C1 segment of cervical spinal cord (tissue), 14 donors: ENCODE data around the gene USP7.
A peak's percentile ranks its signal among the peaks of the same experiment; 100 is the strongest.

Source experiments
- DNase-seq, 14 donors: peaks; one replicate each; lab custom pipeline; 2025; lab: John Stamatoyannopoulos, UW

The USP7 gene

GRCh38 chr16:8952281-8952751 lies 11.4 kb downstream of the USP7 start:
- DNase-seq, result no peak

GRCh38 chr16:8951447-8952280 lies 12.0 kb downstream of the USP7 start:
- no peak for DNase-seq

GRCh38 chr16:8950580-8951077 lies 13.1 kb downstream of the USP7 start:
- no peak for DNase-seq

- no peak for DNase-seq
Observed at GRCh38 chr16:8949536-8950418, 13.9 kb downstream of the USP7 start.

GRCh38 chr16:8948831-8949230 lies 14.9 kb downstream of the USP7 start:
- DNase-seq, result no peak

GRCh38 chr16:8948069-8948593 lies 15.6 kb downstream of the USP7 start:
- no peak for DNase-seq

GRCh38 chr16:8946544-8946943 lies 17.2 kb downstream of the USP7 start:
- DNase-seq, result no peak

- no peak for DNase-seq
Observed at GRCh38 chr16:8945626-8946296, 17.9 kb downstream of the USP7 start.

- DNase-seq, result no peak
Observed at GRCh38 chr16:8943966-8944759, 19.5 kb downstream of the USP7 start.

- DNase-seq, result no peak
Observed at GRCh38 chr16:8943001-8943763, 20.5 kb downstream of the USP7 start.

- no peak for DNase-seq
Observed at GRCh38 chr16:8941718-8942344, 21.9 kb downstream of the USP7 start.

DNA sequence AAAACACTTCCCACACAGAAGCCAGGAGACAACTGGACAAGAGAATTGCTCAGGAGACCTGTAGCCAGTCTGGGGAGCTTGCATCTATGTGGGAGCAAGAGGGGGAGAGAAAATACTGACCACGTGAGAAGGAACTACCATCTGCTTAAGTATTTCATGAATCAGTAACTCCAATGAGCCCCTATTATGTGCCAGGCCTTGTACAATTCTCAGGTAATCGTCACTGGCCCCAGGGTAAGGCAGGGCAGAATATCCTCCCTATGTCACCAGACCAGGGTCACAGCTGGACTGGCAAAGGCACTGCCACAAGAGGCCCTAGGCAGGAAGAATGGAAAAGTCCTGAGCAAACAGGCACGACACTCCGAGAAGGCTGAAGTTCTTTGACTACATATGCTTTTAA lies 25.9 kb downstream of the USP7 start:
- no peak for DNase-seq

DNA sequence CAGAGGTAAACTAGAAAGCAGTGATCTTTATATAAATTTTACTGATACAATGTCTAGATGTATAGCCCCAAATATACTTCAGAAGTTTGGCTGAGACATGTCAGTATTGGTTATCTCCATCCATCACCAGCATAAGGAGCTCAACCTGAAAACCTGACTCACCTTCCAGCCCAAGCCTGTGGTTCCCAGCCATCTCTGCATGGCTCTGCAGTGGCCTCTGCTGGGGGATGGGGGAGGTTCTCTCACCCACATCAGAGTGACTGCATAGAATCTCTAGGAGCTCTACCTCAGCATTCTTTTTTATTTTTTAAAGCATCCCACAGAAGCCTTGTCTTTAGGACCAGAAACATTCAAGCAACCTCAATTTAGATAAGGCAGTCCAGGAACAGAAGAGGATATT lies 27.3 kb downstream of the USP7 start:
- DNase-seq, result peak in 1 of 14 donors; percentile 40

- DNase-seq, result no peak
Observed at GRCh38 chr16:8935989-8936388, 27.7 kb downstream of the USP7 start.

DNA sequence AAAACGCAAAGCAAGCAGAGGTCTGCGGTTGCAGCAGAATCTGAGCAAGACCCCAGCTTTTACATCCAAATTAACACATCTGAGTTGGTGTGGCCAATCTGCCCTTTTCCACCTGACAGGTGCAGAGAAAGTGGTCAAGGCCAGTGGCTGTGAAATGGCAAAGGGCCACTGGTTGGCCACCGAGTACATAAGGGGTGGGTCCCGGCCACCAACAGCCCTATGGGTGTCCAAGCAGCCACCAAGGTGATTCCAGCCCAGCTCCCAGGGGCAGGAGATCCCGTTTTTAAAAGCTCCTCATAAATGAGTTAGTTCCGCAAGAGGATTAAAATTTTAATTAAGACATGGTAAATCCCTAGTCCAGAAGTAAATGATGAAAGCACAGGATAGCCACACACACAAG lies 29.1 kb downstream of the USP7 start:
- no peak for DNase-seq

GRCh38 chr16:8931859-8932258 lies 31.8 kb downstream of the USP7 start:
- DNase-seq, result no peak

DNA sequence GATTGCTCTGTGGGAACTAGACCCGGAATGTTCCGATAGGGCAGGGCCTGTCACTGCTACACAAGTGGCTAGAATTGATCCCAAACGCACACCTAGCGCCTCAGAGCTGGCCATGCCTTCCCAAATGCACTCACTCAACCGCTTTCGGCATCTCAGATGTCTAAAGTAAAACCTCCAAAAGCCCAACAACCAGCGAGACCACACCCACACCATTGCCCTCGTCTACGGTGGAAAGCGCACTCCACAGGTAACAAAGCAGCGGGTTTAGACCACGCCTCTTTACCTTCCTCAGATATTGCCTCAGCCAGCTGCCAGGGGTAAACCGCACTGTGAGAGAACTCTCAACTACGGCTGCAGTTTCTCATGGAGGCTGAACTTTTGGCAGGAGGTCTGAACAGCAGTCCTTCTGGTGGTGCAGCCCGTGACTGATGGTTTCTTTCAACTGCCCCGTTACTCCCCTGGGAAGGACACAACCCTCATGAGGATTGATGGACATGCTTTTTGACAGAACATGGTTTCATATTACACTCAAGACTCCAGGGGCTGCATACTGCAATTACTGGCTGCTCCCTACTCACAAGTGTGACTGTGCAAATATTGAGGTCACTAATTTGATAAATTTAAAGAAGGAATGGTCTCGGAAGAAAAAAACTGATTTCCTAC lies 34.5 kb downstream of the USP7 start:
- no peak for DNase-seq

- no peak for DNase-seq
Observed at GRCh38 chr16:8928467-8928957, 35.2 kb downstream of the USP7 start.

GRCh38 chr16:8926827-8927226 lies 36.9 kb downstream of the USP7 start:
- DNase-seq, result no peak
